HG03457 (cell line): ENCODE data around the gene DUS1L.

ENCODE experiments used
- ATAC-seq: cut with Tn5 transposase; IDR thresholded peaks from one replicate; pipeline ENCODE4 v1.9.1; 2021; ENCODE audit warnings: moderate number of reproducible peaks; ENCODE audit not compliant: unreplicated experiment

Gene DUS1L

DNA sequence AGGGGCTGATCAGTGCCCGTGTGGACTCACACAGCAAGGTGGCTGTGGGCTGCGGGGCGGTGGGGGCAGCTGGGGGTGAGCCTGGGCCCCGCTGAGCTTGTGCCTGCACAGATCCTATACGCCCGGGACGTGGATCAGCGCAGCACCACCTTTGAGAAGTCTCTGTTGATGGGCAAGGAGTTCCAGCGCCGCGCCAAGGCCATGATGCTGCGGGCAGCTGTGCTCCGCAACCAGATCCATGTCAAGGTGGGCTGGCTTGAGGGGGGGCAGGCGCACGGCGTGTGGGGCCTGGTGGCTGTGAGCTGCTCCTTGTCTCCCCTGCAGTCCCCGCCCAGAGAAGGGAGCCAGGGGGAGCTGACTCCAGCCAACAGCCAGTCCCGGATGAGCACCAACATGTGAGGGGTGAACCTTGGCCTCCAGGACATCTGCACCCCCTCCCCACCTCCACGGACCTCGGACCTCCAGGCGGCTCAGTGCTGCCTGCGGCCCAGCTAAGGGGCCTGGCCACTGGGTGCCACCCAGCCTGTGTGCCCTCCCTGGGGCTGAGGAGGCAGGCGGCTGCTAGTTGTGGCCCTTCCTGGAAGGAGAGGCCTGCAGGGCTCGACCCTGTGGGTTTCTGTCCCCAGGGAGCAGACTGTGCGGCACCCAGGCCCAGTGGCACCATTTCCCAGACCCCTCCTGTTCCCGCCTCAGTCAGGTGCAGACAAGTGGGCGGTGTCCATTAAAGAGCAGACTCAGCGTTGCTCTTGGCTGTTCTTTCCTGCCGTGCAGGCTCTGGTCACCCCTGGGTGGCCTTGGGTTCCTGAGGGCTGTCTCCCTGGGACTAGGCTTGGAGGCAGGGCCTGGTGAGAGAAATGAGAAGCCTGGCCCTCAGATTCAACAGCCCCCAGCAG is 8.6 kb downstream of the DUS1L start:
- ATAC-seq: no peak

- no peak for ATAC-seq
These were observed 9.5 kb downstream of the DUS1L start for GRCh38 chr17:82055965-82056728.

DNA sequence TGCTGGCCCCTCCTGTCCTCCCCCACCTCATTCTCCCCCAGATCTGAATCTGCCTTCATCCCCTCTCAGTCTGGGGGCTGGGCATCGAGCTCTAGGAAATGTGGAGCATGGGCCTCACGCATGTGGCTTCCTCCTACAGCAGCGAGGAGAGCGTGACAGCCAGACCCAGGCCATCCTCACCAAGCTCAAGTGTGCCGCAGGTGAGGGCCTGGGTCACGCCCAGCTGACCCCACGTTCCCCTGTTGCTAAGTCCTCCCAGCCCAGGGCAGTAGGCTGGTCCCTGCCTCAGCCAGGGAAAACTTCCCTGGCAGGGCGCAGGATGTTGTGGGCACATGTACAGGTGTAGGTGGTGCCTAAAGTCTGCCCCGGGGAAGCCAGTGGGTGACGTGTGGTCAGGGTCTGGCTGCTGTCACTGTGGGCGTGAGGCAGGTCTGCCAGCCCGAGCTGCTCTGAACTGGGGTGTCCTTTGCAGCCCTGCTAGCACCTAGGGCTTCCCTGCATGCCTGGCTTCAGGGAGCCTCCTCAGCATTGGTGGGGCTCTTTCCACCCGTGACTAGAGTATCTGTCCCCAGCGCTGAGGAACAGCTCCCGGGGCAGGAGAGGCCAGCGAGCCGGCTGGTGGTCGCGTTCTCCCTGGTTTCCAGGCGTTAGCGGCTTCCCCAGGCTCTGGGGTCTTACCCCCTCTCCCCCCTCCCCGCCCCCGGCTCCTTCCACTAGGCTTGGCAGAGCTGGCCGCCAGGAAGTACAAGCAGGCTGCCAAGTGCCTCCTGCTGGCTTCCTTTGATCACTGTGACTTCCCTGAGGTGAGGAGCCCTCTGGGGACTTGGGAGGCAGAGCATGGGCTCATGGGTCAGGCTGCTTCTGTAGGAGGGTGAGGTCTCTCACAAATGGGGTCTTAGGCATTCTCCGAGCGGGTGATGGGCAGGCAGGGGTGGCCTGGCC is 10.3 kb downstream of the DUS1L start:
- ATAC-seq: no peak

DNA sequence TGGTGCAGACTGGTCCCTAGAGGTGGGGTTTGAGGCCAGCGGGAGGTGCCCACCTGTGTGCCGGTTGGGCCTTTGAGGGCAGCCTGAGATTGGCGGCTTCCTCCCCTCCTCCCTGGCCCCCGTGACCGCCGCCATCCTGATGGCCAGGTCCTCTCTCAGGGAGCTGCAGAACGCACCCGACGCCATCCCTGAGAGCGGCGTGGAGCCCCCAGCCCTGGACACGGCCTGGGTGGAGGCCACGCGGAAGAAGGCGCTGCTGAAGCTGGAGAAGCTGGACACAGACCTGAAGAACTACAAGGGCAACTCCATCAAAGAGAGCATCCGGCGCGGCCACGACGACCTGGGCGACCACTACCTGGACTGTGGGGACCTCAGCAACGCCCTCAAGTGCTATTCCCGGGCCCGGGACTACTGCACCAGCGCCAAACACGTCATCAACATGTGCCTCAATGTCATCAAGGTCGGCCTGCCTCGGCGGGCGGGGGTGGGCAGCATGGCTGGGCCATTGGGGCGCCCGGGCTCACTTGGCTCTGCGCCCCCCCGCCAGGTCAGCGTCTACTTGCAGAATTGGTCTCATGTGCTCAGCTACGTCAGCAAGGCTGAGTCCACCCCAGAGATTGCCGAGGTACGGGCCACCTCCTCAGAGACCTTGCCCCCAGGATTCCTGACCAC is 11.1 kb downstream of the DUS1L start:
- ATAC-seq: no peak

- ATAC-seq: no peak
These were observed 11.9 kb downstream of the DUS1L start for GRCh38 chr17:82053556-82054263.

DNA sequence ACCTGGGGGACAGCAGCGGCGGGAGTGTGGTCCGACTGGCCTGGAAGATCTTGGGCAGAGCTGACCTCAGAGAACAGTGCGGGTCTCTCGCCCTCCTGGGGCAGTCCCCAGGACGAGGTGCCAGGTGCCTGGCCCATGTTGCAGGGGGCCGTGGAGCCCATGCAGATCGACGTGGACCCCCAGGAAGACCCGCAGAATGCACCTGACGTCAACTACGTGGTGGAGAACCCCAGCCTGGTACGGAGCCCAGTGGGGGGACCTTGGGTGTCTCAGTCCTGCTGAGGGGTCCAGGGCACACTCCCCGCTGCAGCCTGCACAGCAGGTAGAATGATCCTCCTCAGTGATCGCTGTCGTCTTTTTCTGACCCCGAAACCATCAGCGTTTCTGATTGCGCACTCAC is 12.5 kb downstream of the DUS1L start:
- ATAC-seq: no peak

DNA sequence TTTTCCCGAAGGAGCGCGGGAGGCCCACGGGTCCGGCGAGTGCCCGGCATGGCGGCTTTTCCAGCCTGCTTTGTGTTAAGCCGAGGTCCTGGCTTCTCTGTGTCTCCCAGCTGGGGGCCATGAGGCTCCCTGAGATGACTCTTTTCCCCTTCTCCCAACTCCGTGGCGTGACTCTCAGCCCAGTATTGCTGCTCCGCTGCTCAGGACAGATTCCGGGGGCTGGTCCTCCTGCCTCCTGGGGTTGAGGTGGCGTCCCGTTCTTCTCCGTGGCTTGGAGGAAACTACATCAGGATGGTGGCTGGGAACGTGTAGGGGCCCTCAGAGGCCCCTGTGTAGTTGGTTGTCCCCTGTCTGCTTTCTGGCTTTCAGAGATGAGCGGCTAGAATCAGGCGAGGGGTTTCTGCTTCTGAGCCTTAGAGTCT is 13.0 kb downstream of the DUS1L start:
- ATAC-seq: no peak

DNA sequence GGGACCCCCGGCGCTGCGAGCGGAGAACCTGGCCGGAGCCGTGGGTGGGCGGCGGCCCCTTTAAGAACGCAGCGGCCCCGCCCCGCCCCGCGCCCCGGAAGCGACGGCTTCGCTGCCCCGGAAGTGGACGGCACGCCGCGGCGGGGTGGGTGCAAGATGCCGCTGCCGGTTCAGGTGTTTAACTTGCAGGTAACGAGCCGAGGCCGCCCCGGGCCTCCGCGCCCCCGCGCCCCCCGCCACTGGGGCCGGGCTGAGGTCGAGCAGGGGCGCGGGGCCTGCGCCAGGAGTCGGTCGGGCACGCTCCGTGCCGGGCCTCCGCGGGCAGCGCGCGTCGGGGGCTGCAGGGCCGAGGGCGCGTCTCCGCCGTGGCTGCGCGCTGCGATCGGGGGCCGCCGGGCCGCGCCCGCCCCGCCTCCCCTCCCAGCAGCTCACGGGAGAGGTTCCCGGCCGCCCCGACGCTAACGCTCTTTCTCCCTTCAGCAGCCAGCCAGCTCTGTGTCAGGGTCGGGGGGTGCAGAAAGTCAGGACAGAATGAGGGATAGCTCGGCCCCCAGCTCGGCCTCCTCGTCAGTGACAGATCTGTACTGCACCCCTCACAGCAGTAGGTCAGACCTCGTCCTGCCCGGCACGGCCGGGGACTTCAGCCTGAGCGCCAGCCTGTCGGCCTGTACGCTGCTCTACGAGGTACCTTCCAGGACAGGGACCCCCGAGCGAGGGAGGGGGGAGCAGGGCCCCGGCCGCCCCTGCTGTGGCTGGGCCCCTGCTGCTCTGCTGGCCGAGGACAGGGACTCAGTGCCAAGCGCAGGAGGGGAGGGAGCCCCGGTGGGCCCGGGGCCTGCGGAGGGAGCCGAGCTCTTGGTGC is 13.6 kb downstream of the DUS1L start, which contains the start of the genes GPS1 and RFNG:
Gene GPS1, plus strand, starts transcription at position 123 of the 862 bp plus-strand sequence. Its CDS starts 34 bp downstream, at position 157.
Gene RFNG, minus strand, starts transcription at position 36 of the 862 bp plus-strand sequence. CDS start 45 bp downstream, outside the sequence.
- no peak for ATAC-seq

DNA sequence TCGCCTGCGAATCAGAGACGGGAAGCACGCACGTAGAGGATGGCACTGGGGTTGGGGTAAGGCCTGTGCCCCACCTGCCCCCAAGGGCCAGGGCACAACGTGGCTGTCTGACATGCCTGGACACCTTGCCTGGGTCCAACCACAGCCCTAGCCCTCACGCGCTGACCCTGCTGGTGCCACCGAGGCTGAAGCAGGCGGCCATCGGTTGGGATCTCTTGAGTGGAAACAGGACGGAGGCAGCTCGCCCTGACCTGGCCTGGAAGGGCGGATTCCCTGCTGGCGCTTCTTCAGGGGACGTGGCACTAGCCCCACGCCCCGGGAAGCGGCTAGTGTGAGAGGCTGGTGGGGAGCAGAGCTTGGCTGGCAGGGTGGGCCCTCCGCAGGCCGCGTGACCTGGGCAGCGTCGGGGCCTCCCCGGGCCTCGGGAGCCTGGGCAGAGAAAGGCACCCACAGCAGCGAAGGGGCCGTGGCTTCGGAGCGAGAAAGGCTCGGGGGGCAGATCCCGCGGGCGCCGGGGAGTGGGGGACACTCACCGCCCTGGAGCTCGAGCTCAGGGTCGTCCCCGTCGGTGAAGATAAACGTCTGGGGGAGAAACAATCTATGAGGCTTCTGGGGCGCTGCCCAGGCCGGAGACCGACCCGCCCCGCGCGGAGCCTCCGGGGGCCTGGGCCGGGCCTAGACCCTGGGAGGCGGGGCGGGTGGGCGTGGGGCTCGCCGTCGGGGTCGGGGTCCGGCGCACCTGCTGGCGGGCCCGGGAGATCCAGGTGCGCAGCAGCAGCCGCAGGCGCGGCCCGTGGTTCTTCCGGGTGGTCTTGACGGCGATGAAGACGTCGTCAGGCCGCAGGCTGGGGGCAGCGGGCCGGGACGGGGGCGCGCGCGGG is 14.6 kb downstream of the DUS1L start:
- no peak for ATAC-seq

DNA sequence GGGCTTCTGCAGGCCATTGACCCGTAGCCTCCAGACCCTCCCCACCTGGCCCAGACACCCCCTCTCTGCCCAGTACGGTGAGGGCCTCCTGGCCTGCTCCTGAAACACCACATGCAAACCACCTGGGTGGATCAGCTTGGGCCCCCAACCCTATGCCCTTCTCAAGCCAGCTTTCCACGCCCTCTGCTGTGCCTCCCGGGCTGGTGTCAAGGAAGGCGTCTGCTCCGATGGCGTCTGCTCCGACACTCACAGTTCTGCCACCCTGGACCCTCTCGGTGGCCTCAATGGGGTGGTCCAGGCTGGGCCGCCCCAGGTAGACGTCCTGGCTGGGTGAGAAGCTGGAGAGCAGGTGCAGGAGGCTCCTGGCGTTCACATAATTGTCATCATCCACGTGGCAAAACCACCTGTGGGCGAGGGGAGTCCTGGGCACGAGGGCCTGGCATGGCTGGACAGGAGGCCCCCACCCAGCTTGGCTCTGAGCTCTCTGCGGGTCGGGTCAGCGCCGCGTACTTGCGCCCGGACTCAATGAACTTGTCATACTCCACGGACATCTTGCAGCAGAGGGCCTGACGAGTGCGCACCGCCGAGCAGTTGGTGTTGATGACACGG is 15.3 kb downstream of the DUS1L start:
- no peak for ATAC-seq

DNA sequence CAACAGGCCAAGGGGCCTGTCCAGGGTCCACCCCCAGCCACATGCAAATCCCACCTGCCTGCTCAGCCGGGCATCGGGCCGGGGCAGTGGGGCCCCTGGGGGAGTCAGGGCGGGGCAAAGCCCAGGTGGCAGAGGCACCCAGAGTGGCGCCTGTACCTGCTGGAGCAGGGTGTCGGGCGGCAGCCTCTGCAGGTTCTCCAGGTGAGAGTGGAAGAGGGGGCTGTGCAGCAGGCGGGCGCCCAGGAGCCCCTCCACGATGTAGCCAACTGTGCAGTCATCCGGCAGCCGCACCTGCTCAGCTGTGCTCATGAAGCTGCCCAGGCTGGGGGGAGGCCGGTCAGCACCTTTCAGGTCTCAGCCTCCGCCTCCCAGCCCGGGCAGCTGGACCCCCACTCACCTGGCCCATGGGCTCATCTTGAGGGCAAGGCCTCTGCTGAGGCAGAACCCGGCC is 16.1 kb downstream of the DUS1L start:
- ATAC-seq: no peak

DNA sequence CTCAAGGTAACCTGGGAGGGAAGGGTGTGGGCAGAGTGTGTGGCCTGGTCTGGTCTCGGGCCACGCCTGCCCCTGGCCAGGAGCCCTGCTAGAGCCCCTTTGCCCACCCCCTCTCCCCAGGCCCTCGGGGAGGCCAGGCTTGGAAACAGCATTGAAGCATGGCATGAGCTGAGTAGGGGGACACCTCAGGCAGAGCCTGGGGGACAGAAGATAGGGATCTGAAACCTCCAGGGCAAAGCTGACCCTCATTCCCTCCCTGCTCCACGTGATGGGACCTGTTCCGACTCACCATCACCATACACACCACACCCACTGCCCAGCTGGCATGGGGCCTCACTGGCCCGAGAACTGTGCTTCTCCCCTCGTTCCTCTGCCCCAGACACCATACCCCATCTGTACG is 16.5 kb downstream of the DUS1L start:
- no peak for ATAC-seq

DNA sequence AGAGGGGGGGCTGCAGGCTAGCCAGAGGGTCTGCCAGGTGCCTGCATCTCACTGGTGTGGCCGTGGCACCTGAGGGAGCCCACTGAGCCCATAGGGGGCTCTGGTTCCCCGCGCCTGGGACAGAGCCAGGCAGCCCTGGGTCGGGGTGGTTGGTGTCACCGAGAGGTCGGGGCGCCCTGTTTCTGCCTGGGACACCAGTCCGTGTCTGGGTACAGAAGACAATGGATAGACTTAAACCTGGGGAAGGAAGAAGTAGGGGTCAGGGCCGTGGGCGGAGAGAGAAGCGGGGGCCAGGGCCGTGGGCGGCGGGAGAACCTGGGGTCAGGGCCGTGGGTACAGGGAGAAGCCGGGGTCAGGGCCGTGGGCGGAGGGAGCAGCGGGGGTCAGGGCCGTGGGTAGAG is 17.0 kb downstream of the DUS1L start:
- ATAC-seq: no peak

DNA sequence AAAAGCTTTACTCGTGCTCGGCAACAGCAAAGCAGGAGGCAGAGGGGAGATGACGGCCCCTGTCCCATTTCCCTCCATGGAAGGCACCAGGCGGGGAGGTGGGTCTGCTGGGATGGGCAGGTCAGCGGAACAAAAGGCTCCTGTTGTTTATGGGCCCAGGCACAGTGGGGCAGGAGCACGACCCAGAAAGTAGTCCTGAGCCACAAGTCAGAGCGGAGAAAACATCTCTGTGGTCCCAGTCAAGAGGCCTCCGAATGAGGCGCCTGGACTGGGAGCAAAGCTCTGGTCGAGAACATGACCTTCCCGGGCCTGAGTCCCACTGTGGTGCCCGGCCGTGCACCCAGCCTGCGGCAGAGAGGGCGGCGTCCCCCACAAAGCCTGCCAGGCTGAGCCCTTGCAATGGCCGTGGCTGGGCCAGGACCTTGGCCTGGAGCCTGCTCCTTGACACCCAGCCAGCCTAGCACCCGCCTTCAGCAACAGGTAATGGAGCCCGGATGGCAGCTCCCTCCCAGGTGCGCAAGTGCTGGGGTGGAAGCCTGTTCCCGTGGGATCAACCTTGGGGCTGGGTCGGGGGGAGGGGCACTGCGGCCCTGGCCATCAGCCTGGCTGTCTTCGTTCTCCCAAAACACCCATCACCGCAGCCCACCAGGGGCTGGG is 17.6 kb downstream of the DUS1L start:
- no peak for ATAC-seq

DNA sequence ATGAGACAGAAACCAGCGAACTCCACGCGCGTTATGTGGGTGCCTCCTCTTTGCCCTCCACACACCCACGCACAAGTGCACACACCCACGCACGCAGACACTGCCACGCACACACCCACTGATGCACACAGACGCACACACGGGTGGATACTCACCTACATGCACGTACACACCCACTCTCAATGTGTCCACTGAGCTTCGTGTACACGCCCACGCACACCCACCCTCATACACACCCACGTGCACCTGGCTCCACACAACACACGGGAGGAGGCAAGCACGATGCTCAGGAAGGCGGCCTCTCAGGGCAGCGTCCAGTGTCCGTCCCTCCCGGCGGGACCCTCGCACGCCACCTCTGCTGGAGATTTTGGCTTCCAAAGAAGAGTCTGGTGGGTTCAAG is 18.2 kb downstream of the DUS1L start:
- no peak for ATAC-seq

- no peak for ATAC-seq
These were observed 18.7 kb downstream of the DUS1L start for GRCh38 chr17:82046903-82047302.
